Hematopoietic multipotent progenitor cell treated with erythropoietin and hydrocortisone succinate and interleukin-3 and kit ligand, for 17 days (in vitro differentiated cells): Measurements from ENCODE around the gene RANGRF.

Experiments
- DNase-seq: peaks from one replicate; pipeline ENCODE4 v3.0.0-alpha.2; 2015; ENCODE audit warnings: low spot score

Gene RANGRF

GRCh38 chr17:8314797-8315763 lies 26.6 kb downstream of the RANGRF start:
- DNase-seq, result no peak

GRCh38 chr17:8315764-8316217 lies 27.3 kb downstream of the RANGRF start:
- no peak for DNase-seq

GRCh38 chr17:8318010-8318935 lies 29.8 kb downstream of the RANGRF start:
- no peak for DNase-seq

- DNase-seq, result no peak
Observed at GRCh38 chr17:8320262-8320661, 31.8 kb downstream of the RANGRF start.

- DNase-seq, result no peak
Observed at GRCh38 chr17:8320990-8321389, 32.5 kb downstream of the RANGRF start.

- no peak for DNase-seq
Observed at GRCh38 chr17:8322061-8322460, 33.6 kb downstream of the RANGRF start.

- no peak for DNase-seq
Observed at GRCh38 chr17:8324132-8324531, 35.7 kb downstream of the RANGRF start.

GRCh38 chr17:8324923-8325322 lies 36.5 kb downstream of the RANGRF start:
- no peak for DNase-seq

- DNase-seq, result no peak
Observed at GRCh38 chr17:8326511-8327302, 38.2 kb downstream of the RANGRF start.

GRCh38 chr17:8327303-8327649 lies 38.8 kb downstream of the RANGRF start:
- no peak for DNase-seq

GRCh38 chr17:8332128-8332527 lies 43.7 kb downstream of the RANGRF start:
- no peak for DNase-seq

- DNase-seq, result no peak
Observed at GRCh38 chr17:8332688-8333087, 44.2 kb downstream of the RANGRF start.

- no peak for DNase-seq
Observed at GRCh38 chr17:8333281-8333680, 44.8 kb downstream of the RANGRF start.

- no peak for DNase-seq
Observed at GRCh38 chr17:8337802-8338752, 49.6 kb downstream of the RANGRF start.

- no peak for DNase-seq
Observed at GRCh38 chr17:8338753-8339140, 50.3 kb downstream of the RANGRF start.

GRCh38 chr17:8339540-8339939 lies 51.1 kb downstream of the RANGRF start, which contains the start of gene ODF4:
Gene ODF4, plus strand, starts transcription at chr17:8339840. Its CDS starts 212 bp downstream, at chr17:8340052.
- no peak for DNase-seq
